ENCODE measurements around the gene EXOC6. TPM values are rescaled to one million over a fixed set of nuclear protein-coding genes. Genes with fewer than 3 reads are reported as not detected.

EXOC6 gene
- total and polyA plus RNA-seq, 2 of the 13 experiments (the other 11 are each of a cell fraction or from before 2014, with no cell fraction given) = 22.2 to 29.2 TPM

GRCh38 chr10:92929896-92930295 is 81.6 kb downstream of the EXOC6 start:
- in situ Hi-C loops (cut with HindIII; ENCODE audit: extremely low pct_ligation_motif_present, low pct_unique_long_range_greater_than_20kb) = no loop called here
- no peak overlapping the region for H3K9ac ChIP-seq (ENCODE audit: insufficient read depth, low read depth, low read length)
- H3K27ac ChIP-seq (ENCODE audit: extremely low read length, insufficient read depth, low read length) = no peak overlapping the region
- intact Hi-C loops (cut with micrococcal nuclease; ENCODE audit: unreplicated experiment) = no loop called here
- no peaks in the 10 kb centered on the region; a peak in 2 of 5 replicates for H3K36me3 ChIP-seq (replicated peaks in 1 of 2; ENCODE audit: control insufficient read depth in 1 of 2, insufficient read depth in 2 of 2, low read length in 2 of 2)
- H3K27me3 ChIP-seq (ENCODE audit: control insufficient read depth in 1 of 2, insufficient read depth in 2 of 2, low read length in 2 of 2) = no peaks in the 10 kb centered on the region
- 97% methylated on average over 5 of the region's 5 CpGs for WGBS (ENCODE audit: low lambda C conversion rate)
- no peak overlapping the region for H3K4me2 ChIP-seq (ENCODE audit: low read depth, low read length)
- H4K20me1 ChIP-seq (ENCODE audit: insufficient read depth, low read length) = no peaks in the 10 kb centered on the region
- no peaks in the 10 kb centered on the region for H3K9me3 ChIP-seq (ENCODE audit: low read length)
- ChIA-PET CTCF (ENCODE audit: low intra/inter-chr PET ratio, low total read pairs) (no interaction called here), POLR2A (no interaction called here)
- ATAC-seq = no peak
- no peak overlapping the region for H3K4me3 ChIP-seq (replicated peaks in 1 of 3; ENCODE audit: insufficient read depth in 1 of 3, low read depth in 2 of 3, low read length in 3 of 3)
- BruUV-seq (replicated peaks) = no TSS peak
- no peak for FAIRE-seq
- TF ChIP-seq ZNF614 (CRISPR knock-in tag; IDR thresholded peaks at IDR 0.05; ENCODE audit: borderline replicate concordance) (peak; percentile 95), SMAD1 (CRISPR knock-in tag; IDR thresholded peaks at IDR 0.05; ENCODE audit: borderline replicate concordance, low read depth) (no peak)
- no peak overlapping the region for H2AFZ ChIP-seq (ENCODE audit: low read length)
- no peaks in the 10 kb centered on the region for H3K79me2 ChIP-seq (ENCODE audit: insufficient read depth, low read length)
- H3K4me1 ChIP-seq (ENCODE audit: insufficient read depth, low read length) = peaks cover 10% of the 10 kb centered on the region
- DNase-seq (ENCODE audit: low spot score) = no peak

GRCh38 chr10:92931597-92931996 is 83.3 kb downstream of the EXOC6 start:
- ChIA-PET CTCF (ENCODE audit: low intra/inter-chr PET ratio, low total read pairs) (no interaction called here), POLR2A (no interaction called here)
- no TSS peak for BruUV-seq (replicated peaks)
- Histone ChIP-seq H3K36me3 (replicated peaks in 1 of 2; ENCODE audit: control insufficient read depth in 1 of 2, insufficient read depth in 2 of 2, low read length in 2 of 2) (no peaks in the 10 kb centered on the region; a peak in 2 of 5 replicates), H3K4me1 (ENCODE audit: insufficient read depth, low read length) (peaks cover 10% of the 10 kb centered on the region), H3K9me3 (ENCODE audit: low read length) (no peaks in the 10 kb centered on the region), H3K27ac (ENCODE audit: extremely low read length, insufficient read depth, low read length) (no peak overlapping the region), H4K20me1 (ENCODE audit: insufficient read depth, low read length) (no peaks in the 10 kb centered on the region), H3K9ac (ENCODE audit: insufficient read depth, low read depth, low read length) (no peak overlapping the region), H3K27me3 (ENCODE audit: control insufficient read depth in 1 of 2, insufficient read depth in 2 of 2, low read length in 2 of 2) (no peaks in the 10 kb centered on the region), H2AFZ (ENCODE audit: low read length) (no peak overlapping the region), H3K4me2 (ENCODE audit: low read depth, low read length) (no peak overlapping the region), H3K4me3 (replicated peaks in 1 of 3; ENCODE audit: insufficient read depth in 1 of 3, low read depth in 2 of 3, low read length in 3 of 3) (no peak overlapping the region), H3K79me2 (ENCODE audit: insufficient read depth, low read length) (no peaks in the 10 kb centered on the region)
- in situ Hi-C loops (cut with HindIII; ENCODE audit: extremely low pct_ligation_motif_present, low pct_unique_long_range_greater_than_20kb) (no loop called here), intact Hi-C loops (cut with micrococcal nuclease; ENCODE audit: unreplicated experiment) (no loop called here)
- TF ChIP-seq NFIB (CRISPR knock-in tag; IDR thresholded peaks at IDR 0.05; ENCODE audit: borderline replicate concordance) (no peak), ZKSCAN8 (CRISPR knock-in tag; IDR thresholded peaks at IDR 0.05; ENCODE audit: borderline replicate concordance) (no peak), ZNF768 (CRISPR knock-in tag; IDR thresholded peaks at IDR 0.05) (no peak), BORCS8-MEF2B (CRISPR knock-in tag; IDR thresholded peaks at IDR 0.05) (no peak), RFXAP (CRISPR knock-in tag; IDR thresholded peaks at IDR 0.05; ENCODE audit: borderline replicate concordance) (no peak), ZBTB49 (CRISPR knock-in tag; IDR thresholded peaks at IDR 0.05; ENCODE audit: borderline replicate concordance) (no peak), ATRX (CRISPR knock-in tag; IDR thresholded peaks at IDR 0.05; ENCODE audit: borderline replicate concordance) (no peak), ZNF430 (CRISPR knock-in tag; IDR thresholded peaks at IDR 0.05) (no peak), MXD4 (CRISPR knock-in tag; IDR thresholded peaks at IDR 0.05) (no peak), PLRG1 (conservative IDR thresholded peaks at IDR 0.05) (no peak)
- FAIRE-seq (no peak), ATAC-seq (no peak), DNase-seq (ENCODE audit: low spot score) (no peak)
- WGBS (ENCODE audit: low lambda C conversion rate) = 51% methylated on average over 1 of the region's 1 CpG
